ENCODE measurements around the gene CABP2.
"Not testable (repeated sequence)": the region's sequence is repeated elsewhere in the genome, so short reads cannot be mapped to it uniquely, and the experiment has no call there.

Gene CABP2

DNA sequence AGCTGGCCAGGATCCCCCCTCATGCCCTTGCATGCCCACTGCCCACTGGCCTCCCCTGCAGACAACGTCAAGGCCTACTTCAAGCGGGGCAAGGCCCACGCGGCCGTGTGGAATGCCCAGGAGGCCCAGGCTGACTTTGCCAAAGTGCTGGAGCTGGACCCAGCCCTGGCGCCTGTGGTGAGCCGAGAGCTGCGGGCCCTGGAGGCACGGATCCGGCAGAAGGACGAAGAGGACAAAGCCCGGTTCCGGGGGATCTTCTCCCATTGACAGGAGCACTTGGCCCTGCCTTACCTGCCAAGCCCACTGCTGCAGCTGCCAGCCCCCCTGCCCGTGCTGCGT lies 32.5 kb downstream of the CABP2 start:
- H3K4me3 ChIP-seq (ENCODE audit: control insufficient read depth, low read depth, low read length): no peak overlapping the region
- DNase-seq (ENCODE audit: low read depth): no peak
- TF ChIP-seq, protein P1, sequence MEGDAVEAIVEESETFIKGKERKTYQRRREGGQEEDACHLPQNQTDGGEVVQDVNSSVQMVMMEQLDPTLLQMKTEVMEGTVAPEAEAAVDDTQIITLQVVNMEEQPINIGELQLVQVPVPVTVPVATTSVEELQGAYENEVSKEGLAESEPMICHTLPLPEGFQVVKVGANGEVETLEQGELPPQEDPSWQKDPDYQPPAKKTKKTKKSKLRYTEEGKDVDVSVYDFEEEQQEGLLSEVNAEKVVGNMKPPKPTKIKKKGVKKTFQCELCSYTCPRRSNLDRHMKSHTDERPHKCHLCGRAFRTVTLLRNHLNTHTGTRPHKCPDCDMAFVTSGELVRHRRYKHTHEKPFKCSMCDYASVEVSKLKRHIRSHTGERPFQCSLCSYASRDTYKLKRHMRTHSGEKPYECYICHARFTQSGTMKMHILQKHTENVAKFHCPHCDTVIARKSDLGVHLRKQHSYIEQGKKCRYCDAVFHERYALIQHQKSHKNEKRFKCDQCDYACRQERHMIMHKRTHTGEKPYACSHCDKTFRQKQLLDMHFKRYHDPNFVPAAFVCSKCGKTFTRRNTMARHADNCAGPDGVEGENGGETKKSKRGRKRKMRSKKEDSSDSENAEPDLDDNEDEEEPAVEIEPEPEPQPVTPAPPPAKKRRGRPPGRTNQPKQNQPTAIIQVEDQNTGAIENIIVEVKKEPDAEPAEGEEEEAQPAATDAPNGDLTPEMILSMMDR (conservative IDR thresholded peaks at IDR 0.05; ENCODE audit: control insufficient read depth, insufficient read depth, low read depth, low read length): no peak

DNA sequence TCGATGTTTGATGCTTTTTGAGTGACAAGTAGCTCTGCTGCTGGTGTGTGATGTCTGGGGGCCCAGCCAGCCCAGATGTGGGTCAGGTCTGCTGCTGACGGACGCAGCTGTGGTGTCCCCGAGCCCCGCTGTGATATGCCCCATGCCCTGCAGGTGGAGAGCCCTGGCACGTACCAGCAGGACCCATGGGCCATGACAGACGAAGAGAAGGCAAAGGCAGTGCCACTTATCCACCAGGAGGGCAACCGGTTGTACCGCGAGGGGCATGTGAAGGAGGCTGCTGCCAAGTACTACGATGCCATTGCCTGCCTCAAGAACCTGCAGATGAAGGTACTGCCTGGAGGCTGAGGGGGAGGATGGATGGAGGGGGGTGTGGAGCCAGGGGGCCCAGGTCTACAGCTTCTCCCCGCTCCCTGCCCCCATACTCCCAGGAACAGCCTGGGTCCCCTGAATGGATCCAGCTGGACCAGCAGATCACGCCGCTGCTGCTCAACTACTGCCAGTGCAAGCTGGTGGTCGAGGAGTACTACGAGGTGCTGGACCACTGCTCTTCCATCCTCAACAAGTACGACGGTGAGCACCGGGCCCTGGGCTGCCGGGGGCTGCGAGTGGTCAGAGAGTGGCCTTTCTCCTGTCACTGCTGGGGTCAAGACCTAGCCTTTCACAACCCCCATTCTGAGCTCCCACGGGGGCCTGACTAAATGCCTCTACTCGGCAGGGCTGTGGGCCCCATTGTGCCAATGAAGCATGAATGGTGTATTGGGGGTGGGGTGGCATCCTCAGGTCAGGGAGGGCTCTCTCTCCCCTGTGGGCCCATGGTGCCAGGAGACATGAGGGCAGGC lies 33.1 kb downstream of the CABP2 start:
- DNase-seq (ENCODE audit: low read depth): no peak
- H3K4me3 ChIP-seq (ENCODE audit: control insufficient read depth, low read depth, low read length): no peak overlapping the region

DNA sequence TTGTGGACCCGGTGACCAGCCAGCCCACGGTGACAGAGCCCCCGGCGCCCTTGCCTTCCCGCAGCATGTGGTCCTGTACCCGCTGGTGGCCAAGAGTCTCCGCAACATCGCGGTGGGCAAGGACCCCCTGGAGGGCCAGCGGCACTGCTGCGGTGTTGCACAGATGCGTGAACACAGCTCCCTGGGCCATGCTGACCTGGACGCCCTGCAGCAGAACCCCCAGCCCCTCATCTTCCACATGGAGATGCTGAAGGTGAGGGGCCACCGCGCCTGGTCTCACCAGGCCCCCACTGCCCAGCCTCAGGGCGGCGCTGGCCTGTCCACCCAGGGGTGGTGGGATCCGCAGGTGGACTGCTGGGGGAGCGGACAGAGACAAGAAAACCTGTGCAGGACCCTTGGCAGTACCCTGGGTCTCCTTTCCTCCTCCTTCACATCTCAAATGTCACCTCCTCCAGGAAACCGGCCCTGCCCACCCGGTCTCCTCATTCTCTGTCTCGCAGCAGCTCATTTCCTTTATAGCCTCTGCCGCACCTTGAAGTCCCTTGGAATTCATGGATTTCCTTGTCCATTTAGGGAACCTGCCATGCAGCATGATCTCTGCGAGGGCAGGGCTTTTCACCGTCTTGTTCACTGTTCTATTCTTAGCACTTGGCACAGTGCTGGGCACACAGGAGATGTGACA lies 33.9 kb downstream of the CABP2 start:
- H3K4me3 ChIP-seq (ENCODE audit: control insufficient read depth, low read depth, low read length): no peak overlapping the region
- no peak for DNase-seq (ENCODE audit: low read depth)
- TF ChIP-seq, protein P1 (conservative IDR thresholded peaks at IDR 0.05; ENCODE audit: control insufficient read depth, insufficient read depth, low read depth, low read length): no peak

More for the DNA sequence above, 33.1 kb downstream of the CABP2 start:
- TF ChIP-seq, protein P1 (conservative IDR thresholded peaks at IDR 0.05; ENCODE audit: control insufficient read depth, insufficient read depth, low read depth, low read length): no peak

DNA sequence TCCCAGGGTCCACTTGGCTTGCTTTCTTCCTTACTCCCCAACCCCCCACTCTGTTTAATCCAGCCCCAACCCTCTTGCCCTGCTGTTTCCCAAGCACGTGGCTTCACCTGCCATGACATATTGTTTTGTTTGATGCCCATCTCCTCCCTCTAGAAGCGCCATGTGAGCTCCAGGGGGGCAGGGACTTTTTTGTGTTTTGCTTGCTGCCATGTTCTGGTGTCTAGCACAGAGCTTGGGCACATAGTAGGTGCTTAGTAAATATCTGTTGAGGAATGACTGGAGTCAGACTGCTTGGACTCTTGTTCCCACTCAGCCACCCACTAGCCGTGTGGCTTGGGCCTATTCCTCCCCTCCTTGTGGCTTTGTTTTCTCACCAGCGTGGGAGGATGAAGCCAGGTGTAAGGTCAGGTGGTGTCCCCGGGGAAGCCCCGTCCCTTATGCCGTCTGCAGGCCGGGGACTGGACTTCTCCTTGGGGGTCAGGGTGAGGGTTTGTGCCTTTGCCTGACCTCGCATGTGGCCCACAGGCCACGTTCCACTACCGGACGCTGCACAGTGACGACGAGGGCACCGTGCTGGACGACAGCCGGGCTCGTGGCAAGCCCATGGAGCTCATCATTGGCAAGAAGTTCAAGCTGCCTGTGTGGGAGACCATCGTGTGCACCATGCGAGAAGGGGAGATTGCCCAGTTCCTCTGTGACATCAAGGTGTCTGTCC lies 36.6 kb downstream of the CABP2 start:
- DNase-seq (ENCODE audit: low read depth): no peak
- TF ChIP-seq, protein P1 (conservative IDR thresholded peaks at IDR 0.05; ENCODE audit: control insufficient read depth, insufficient read depth, low read depth, low read length): no peak
- H3K4me3 ChIP-seq (ENCODE audit: control insufficient read depth, low read depth, low read length): no peak overlapping the region

DNA sequence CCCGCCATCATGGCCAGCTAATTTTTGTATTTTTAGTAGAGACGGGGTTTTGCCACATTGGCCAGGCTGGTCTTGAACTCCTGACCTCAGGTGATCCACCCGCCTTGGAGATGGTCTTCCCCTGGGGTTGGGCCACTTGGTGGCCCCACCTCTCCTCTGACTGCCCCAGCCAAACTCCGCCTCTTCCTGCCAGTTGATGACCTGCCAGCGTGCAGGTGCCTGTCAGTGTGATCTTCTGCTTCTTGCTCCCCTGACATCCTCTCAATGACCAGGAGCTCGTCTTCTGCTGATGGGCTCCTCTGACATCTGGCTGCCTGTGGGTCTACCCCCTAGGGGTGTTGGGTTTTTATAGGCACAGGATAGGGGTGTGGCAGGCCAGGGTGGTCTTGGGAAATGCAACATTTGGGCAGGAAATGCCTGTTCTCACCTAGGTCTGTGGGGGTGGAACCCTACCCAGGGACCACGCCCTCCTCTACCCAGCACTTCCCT lies 37.3 kb downstream of the CABP2 start:
- not testable (repeated sequence) for DNase-seq (ENCODE audit: low read depth); H3K4me3 ChIP-seq (ENCODE audit: control insufficient read depth, low read depth, low read length)

DNA sequence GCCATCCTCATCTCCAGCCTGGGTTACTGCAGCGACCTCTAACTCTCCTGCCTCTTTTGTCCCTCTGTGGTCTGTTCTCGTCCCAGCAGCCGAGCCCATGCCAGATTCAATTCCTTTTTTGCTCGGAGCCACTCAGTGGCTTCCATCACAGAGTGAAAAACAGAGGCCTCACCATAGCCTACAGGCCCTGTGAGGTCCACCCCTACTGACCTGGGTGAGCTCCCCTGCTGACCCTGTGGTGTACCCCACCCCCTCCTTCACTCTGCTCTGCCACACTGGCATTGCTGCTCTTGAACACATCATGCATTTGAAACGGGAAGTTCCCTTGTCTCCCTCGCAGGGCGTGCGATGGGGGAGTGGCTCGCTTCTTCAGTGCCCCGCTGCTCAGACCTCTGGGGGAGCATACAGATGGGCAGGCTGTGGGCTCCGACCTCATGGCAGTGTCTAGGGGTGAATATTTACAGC lies 38.4 kb downstream of the CABP2 start:
- no peak for DNase-seq (ENCODE audit: low read depth)
- H3K4me3 ChIP-seq (ENCODE audit: control insufficient read depth, low read depth, low read length): no peak overlapping the region
- TF ChIP-seq, protein P1 (conservative IDR thresholded peaks at IDR 0.05; ENCODE audit: control insufficient read depth, insufficient read depth, low read depth, low read length): no peak
